Measurements from ENCODE around the gene FLG.
"Not testable (repeated sequence)": the region's sequence is repeated elsewhere in the genome, so short reads cannot be mapped to it uniquely, and the experiment has no call there.

FLG gene

DNA sequence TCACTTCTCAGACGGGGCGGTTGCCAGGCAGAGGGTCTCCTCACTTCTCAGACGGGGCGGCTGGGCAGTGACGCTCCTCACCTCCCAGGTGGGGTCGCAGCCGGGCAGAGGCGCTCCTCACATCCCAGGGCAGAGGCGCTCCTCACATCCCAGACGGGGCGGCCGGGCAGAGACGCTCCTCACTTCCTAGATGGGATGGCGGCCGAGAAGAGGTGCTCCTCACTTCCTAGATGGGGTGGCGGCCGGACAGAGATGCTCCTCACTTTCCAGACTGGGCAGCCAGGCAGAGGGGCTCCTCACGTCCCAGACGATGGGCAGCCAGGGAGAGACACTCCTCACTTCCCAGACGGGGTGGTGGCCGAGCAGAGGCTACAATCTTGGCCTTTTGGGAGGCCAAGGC, 68.6 kb downstream of the FLG start:
- not testable (repeated sequence) for H3F3A ChIP-seq (ENCODE audit: insufficient read depth); H2AFZ ChIP-seq (ENCODE audit: low read depth, low read length, severe bottlenecking); H3K27me3 ChIP-seq (ENCODE audit: low read length); H3K4me2 ChIP-seq (ENCODE audit: low read depth, low read length, poor library complexity, severe bottlenecking); H3K79me2 ChIP-seq (ENCODE audit: insufficient read depth, low read length); H3K27ac ChIP-seq (ENCODE audit: low read depth, low read length); H4K20me1 ChIP-seq (ENCODE audit: low read depth, low read length); H3K36me3 ChIP-seq (ENCODE audit: low read length); H3K4me3 ChIP-seq (ENCODE audit: insufficient read depth, low read length, poor library complexity, severe bottlenecking); H3K9me2 ChIP-seq (replicated peaks; ENCODE audit: insufficient read depth, low read length); H3K9me3 ChIP-seq (ENCODE audit: insufficient read depth, low read length); H3K9ac ChIP-seq (ENCODE audit: low read length)
